Measurements from ENCODE around the gene BIN2.
"Not testable (repeated sequence)": the region's sequence is repeated elsewhere in the genome, so short reads cannot be mapped to it uniquely, and the experiment has no call there.

BIN2 gene

GRCh38 chr12:51311389-51311788 is 12.6 kb downstream of the BIN2 start:
- DNase-seq (ENCODE audit: low read depth in 2 of 2), result no peak

GRCh38 chr12:51307655-51308593 is 16.1 kb downstream of the BIN2 start:
- DNase-seq (ENCODE audit: low read depth in 2 of 2), result no peak

- DNase-seq (ENCODE audit: low read depth in 2 of 2), result no peak
Observed at GRCh38 chr12:51306507-51306906, 17.5 kb downstream of the BIN2 start.

- DNase-seq (ENCODE audit: low read depth in 2 of 2), result not testable (repeated sequence)
Observed at GRCh38 chr12:51300768-51301167, 23.2 kb downstream of the BIN2 start.

- no peak for DNase-seq (ENCODE audit: low read depth in 2 of 2)
Observed at GRCh38 chr12:51295651-51296050, 28.3 kb downstream of the BIN2 start.

- DNase-seq (ENCODE audit: low read depth in 2 of 2), result not testable (repeated sequence)
Observed at GRCh38 chr12:51294097-51294496, 29.9 kb downstream of the BIN2 start.

- no peak for DNase-seq (ENCODE audit: low read depth in 2 of 2)
Observed at GRCh38 chr12:51293696-51294095, 30.3 kb downstream of the BIN2 start.

GRCh38 chr12:51291603-51292513 is 32.1 kb downstream of the BIN2 start:
- not testable (repeated sequence) for DNase-seq (ENCODE audit: low read depth in 2 of 2)

- no peak for DNase-seq (ENCODE audit: low read depth in 2 of 2)
Observed at GRCh38 chr12:51285843-51286242, 38.1 kb downstream of the BIN2 start.

- no peak for DNase-seq (ENCODE audit: low read depth in 2 of 2)
Observed at GRCh38 chr12:51281202-51281924, 42.6 kb downstream of the BIN2 start.

- no peak for DNase-seq (ENCODE audit: low read depth in 2 of 2)
Observed at GRCh38 chr12:51275088-51275487, 48.9 kb downstream of the BIN2 start.

GRCh38 chr12:51272810-51273209 is 51.2 kb downstream of the BIN2 start:
- DNase-seq (ENCODE audit: low read depth in 2 of 2), result not testable (repeated sequence)

- no peak for DNase-seq (ENCODE audit: low read depth in 2 of 2)
Observed at GRCh38 chr12:51270951-51271518, 52.9 kb downstream of the BIN2 start.

- peak; percentile 13 to 39 for DNase-seq (ENCODE audit: low read depth in 2 of 2)
Observed at GRCh38 chr12:51270067-51270950, 53.7 kb downstream of the BIN2 start, which contains the start of gene SMAGP. Gene SMAGP, minus strand, starts transcription at chr12:51270415. Its CDS starts 1,137 bp downstream, at chr12:51269278.

- peak; percentile 5 to 23 for DNase-seq (ENCODE audit: low read depth in 2 of 2)
Observed at GRCh38 chr12:51269174-51270066, 54.6 kb downstream of the BIN2 start.

- no peak for DNase-seq (ENCODE audit: low read depth in 2 of 2)
Observed at GRCh38 chr12:51265024-51265423, 59.0 kb downstream of the BIN2 start.

- DNase-seq (ENCODE audit: low read depth in 2 of 2), result no peak
Observed at GRCh38 chr12:51264297-51264696, 59.7 kb downstream of the BIN2 start.

GRCh38 chr12:51263341-51263740 is 60.6 kb downstream of the BIN2 start:
- no peak for DNase-seq (ENCODE audit: low read depth in 2 of 2)

- DNase-seq (ENCODE audit: low read depth in 2 of 2), result peak in 1 of 2 donors; percentile 21
Observed at GRCh38 chr12:51262758-51263177, 61.2 kb downstream of the BIN2 start.
